GM12892 (cell line): ENCODE data around the gene ZDHHC1.

Source experiments
- POLR2A ChIP-seq: IDR thresholded peaks from 2 replicates; pipeline ENCODE4 v1.6.1; 2011; ENCODE audit warnings: low read depth, low read length, control low read depth
- TAF1 ChIP-seq: IDR thresholded peaks from 2 replicates; pipeline ENCODE4 v1.6.1; 2011; ENCODE audit warnings: low read depth, mild to moderate bottlenecking, control low read depth, low read length, borderline replicate concordance

GRCh38 chr16:67421030-67421429 is 4.8 kb upstream of the ZDHHC1 start:
- TF ChIP-seq TAF1 (no peak), POLR2A (no peak)
